ENCODE results near the gene LAMC3.

LAMC3 gene

GRCh38 chr9:130979591-130980385, 29.2 kb upstream of the LAMC3 start:
- DNase-seq = no peak

- DNase-seq = no peak
These were observed 28.4 kb upstream of the LAMC3 start for GRCh38 chr9:130980526-130980925.

DNA sequence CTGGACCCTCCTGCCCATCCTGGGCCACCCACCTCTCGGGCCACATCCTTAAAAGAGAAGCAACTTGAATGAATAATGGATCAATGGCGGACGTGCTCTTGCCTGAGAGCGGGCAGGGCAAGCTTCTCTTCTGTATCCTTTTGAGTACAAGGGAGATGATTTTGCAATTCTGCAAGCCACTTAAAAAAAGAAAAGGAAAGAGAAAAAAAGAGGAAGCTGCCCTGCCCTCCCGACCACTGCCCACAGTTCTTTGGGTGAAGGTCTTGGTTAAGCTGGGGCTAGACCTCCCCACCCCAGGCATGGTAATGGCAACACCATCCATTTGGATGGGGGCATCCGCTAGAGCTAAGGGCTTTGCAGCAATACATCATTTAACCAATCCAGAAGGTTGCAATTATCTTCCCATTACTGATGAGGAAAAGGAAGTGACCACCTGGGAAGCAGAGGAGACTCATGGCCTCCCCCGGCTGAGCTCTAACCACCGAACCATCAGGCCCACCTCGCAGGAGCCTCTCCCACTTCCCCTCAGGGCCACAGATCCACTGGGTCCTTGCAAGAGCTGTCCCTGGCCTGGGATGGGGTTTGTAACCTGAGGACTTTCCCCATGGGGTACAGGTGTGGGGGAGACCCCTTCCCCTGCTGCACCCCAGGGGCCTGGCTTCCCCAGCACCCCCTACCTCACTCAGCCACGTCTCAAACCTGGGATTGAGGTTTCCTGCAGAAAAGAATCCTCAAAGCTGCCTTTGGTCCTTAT, 27.8 kb upstream of the LAMC3 start:
- peak; percentile 44 for DNase-seq

DNA sequence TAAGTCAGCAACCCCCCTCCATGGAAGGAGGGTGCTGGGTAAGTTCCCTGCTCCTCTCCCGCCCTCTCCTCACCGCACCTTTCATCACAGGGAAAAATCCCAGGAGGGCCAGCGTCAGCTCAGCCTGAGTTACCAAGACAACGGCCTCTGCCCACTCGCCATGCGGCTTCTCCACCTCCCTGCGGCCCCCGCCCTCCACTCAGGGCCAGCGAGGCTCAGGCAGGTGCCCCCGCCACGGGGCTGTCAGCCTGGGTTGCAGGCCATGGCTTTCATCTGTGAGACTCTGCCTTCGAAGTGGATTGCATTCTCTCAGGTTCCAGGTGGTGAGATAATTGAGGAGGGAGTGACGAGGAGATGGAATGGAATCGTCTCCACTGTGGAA, 27.2 kb upstream of the LAMC3 start:
- DNase-seq = no peak

GRCh38 chr9:130982636-130983358, 26.2 kb upstream of the LAMC3 start:
- no peak for DNase-seq

GRCh38 chr9:130983359-130983670, 25.7 kb upstream of the LAMC3 start:
- DNase-seq = no peak

GRCh38 chr9:130983970-130984369, 25.0 kb upstream of the LAMC3 start:
- DNase-seq = no peak

- DNase-seq = no peak
These were observed 24.5 kb upstream of the LAMC3 start for GRCh38 chr9:130984521-130984920.

DNA sequence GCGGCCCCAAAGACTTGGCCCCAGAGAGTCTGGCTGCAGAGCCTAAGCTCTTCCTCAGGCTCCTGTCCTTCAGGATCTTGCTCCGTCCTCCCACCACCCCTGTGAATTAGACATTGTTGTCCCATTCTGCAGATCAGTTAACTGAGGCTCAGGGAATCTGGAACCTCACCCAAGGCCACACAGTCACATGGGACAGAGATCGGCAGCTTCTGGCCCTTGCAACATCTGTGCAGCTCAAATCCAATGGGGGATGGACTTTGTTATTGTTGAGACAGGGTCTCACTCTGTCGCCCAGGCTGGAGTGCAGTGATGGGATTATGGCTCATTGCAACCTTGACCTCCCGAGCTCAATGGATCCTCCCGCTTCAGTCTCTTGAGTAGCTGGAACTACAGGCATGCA, 23.9 kb upstream of the LAMC3 start:
- DNase-seq = no peak

GRCh38 chr9:130985606-130986162, 23.3 kb upstream of the LAMC3 start:
- no peak for DNase-seq

DNA sequence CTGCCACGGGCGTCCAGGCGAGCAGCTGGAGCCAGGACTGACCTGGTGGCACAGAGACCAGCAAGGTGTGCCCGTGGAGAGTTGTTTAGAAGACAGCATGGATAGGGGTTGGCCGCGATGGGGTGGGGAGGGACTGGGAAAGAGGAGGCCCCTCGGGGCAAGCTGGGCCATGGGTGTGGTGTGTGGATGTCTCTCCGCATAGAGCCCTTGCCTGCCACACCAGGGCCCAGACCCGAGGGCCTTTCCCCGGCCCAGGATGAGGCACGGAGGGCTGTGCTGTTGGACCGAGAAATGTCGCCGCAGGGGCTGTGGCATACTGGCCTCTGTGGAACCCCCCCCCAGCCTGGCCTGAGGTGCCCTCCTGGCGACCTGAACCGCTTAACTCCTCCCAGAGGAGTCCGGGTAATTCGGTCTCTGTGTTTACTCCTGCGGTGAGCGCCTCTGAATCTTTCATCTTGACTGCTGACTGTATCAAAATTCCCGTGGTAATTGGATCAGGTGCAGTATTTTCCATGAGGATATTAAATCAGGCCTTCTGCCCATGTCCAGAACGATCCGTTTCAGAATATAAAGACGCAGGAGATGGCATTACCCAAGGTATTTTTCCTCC, 22.5 kb upstream of the LAMC3 start:
- no peak for DNase-seq

- no peak for DNase-seq
These were observed 21.9 kb upstream of the LAMC3 start for GRCh38 chr9:130987054-130987453.

DNA sequence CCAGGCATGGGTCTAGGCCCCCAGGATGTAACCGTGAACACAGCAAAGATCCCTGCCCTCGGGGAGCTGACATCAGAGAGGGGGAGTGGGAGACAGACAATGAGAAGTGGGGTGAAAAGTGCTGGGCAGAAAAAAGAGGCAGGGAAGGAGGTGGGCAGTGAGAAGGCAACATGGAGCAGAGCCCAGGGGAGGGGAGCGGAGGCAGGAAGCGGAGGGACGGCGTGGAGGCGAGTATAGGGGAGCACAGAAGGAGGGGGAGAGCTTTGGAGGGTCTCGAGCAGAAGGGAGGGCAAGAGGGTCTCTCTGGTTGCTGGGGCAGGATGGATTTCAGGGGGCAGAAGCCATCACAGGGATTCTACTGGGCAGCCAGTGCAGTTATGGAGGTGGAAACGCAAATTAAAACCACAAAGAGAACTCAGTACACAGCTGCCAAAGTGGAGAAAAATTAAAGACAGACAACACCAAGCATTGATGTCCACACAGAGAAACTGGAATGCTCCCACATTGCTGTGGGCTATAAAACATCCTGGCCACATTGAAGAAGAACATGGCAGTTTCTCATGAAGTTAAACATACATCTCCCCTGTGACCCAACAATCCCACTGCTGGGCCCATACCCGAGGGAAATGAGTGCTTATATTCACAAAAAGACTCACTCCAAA, 21.1 kb upstream of the LAMC3 start:
- DNase-seq = no peak

GRCh38 chr9:130988400-130988747, 20.6 kb upstream of the LAMC3 start:
- DNase-seq = no peak

GRCh38 chr9:130988905-130989304, 20.1 kb upstream of the LAMC3 start:
- DNase-seq = no peak

DNA sequence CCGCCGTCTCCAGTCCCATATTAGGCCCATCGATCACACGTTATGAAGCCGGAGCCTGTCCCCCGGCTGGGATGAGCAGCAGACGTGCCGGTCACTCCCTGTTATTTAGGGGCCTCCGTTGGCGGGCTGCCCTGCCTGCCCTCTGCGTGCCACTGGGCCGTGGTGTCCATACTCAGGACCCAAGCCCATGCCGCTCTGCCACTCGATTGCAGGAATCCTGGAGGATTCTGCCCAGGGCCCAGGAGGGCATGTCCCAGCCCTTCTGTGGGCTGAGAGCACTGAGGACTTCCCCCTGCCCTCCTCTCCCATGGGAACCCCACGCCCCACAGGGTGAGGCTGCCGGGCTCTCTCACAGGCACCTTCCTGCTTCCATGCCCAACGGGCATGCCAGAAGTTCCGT, 19.6 kb upstream of the LAMC3 start:
- DNase-seq = no peak

- DNase-seq = no peak
These were observed 19.1 kb upstream of the LAMC3 start for GRCh38 chr9:130989891-130990290.

DNA sequence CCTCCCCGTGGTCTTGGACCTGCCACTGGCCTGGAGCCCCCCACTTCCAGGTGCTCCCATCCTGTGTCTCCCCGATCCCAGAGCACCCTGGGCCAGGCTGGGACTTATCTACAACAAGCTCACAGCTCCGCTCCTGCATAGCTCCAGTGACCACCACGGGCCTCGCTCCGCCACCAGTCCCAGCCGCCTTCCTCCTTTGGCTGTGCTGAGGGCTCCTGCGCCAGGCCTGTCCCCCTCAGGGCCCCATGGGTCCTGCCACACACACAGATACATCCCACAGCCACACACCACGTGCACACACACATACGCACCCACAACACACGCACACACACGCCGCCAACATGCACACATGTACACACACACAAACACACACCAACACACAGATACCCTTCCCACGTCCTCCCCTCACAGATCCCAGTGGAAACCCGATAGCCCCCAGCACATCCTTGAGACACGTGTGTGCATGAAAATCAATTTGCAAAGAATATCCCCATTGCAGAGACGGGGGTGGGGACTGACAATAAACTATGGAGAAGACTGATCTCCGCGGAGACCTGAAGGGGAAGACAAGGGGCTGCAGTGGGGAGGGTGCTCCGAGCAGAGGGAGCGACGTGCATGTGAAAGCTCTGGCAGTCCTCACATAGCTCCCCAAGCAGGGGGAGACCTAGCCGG, 18.5 kb upstream of the LAMC3 start:
- no peak for DNase-seq

- DNase-seq = no peak
These were observed 17.8 kb upstream of the LAMC3 start for GRCh38 chr9:130990978-130991777.

- DNase-seq = no peak
These were observed 16.9 kb upstream of the LAMC3 start for GRCh38 chr9:130991778-130992681.

All from GF-D8 (cell line).